GM12878 (cell line): Measurements from ENCODE around the gene DPF3. TPM values are rescaled to one million over a fixed set of nuclear protein-coding genes. Genes with fewer than 3 reads are reported as not detected.

Experiments
- ATAC-seq: fragments of 200-7000 bp; cut with Tn5 transposase; 3 replicates; pipeline ENCODE4 v1.9.1; 2020; ENCODE audit warnings: mild to moderate bottlenecking, moderate library complexity
- BruUV-seq: library from RNA; stranded (reverse); fragments of 400-500 nt; replicated peaks from 2 replicates; lab custom pipeline; 2021; lab: Mats Ljungman, UMichigan
- CTCF ChIA-PET: fragments of 300-600 bp; sonication (Branson Sonifier 250); formaldehyde crosslinking; extraction: SDS; loops from one replicate; lab custom pipeline; 2021; ENCODE audit warnings: inconsistent platforms; lab: Yijun Ruan, JAX
- POLR2A ChIA-PET: fragments of 350-600 bp; formaldehyde crosslinking; extraction: SDS; loops from one replicate; lab custom pipeline; 2021; ENCODE audit warnings: inconsistent platforms; lab: Charles Lee
- RAD21 ChIA-PET: fragments of 300-600 bp; sonication (Branson Sonifier 250); formaldehyde crosslinking; loops from one replicate; lab custom pipeline; 2023; ENCODE audit warnings: antibody characterized with exemption; ENCODE audit not compliant: unreplicated experiment; lab: Charles Lee
- SMC1A ChIA-PET: fragments of 300-600 bp; sonication (Branson Sonifier 250); formaldehyde crosslinking; loops from one replicate; lab custom pipeline; 2023; ENCODE audit not compliant: unreplicated experiment, uncharacterized antibody; lab: Charles Lee
- DNase-seq: peaks from one replicate; pipeline ENCODE4 v3.0.0-alpha.2; 2011; ENCODE audit warnings: low read depth, low spot score
- FAIRE-seq: peaks from 3 replicates; lab custom pipeline; 2011; peaks lifted over from hg19 to GRCh38; lab: Jason Lieb, UNC
- H2AFZ ChIP-seq: 2 replicates; pipeline ENCODE4 v1.6.0; 2011; ENCODE audit warnings: low read depth, low read length, control low read depth; ENCODE audit not compliant: control insufficient read depth
- H3K27ac ChIP-seq: 2 replicates; pipeline ENCODE4 v1.5.1; 2011; ENCODE audit warnings: control low read depth; ENCODE audit not compliant: control insufficient read depth, insufficient read depth
- H3K27me3 ChIP-seq, 2 experiments: replicated peaks in 1 of 2; 2 replicates each; pipeline versions ENCODE4 v1.6.0 to v1.6.1; 2011; ENCODE audit warnings: low read length in 1 of 2; ENCODE audit not compliant: control insufficient read depth in 2 of 2, insufficient read depth in 2 of 2
- H3K36me3 ChIP-seq, 2 experiments: 2 replicates each; pipeline ENCODE4 v1.5.1; 2011; ENCODE audit warnings: low read length in 1 of 2; ENCODE audit not compliant: control insufficient read depth in 2 of 2, insufficient read depth in 2 of 2
- H3K4me1 ChIP-seq: 2 replicates; pipeline ENCODE4 v1.6.1; 2011; ENCODE audit warnings: mild to moderate bottlenecking, low read length, moderate library complexity, mixed read lengths; ENCODE audit not compliant: control insufficient read depth, insufficient read depth
- H3K4me2 ChIP-seq: 2 replicates; pipeline ENCODE4 v1.6.0; 2011; ENCODE audit warnings: control low read depth; ENCODE audit not compliant: control insufficient read depth, insufficient read depth
- H3K4me3 ChIP-seq: fragments of 200-600 bp; sonication (generic); 2 replicates; pipeline ENCODE4 v1.5.1; 2016
- H3K79me2 ChIP-seq: 2 replicates; pipeline ENCODE4 v1.6.0; 2011; ENCODE audit warnings: low read length; ENCODE audit not compliant: control insufficient read depth, insufficient read depth
- H3K9ac ChIP-seq: 2 replicates; pipeline ENCODE4 v1.8.0; 2011; ENCODE audit warnings: low read length, control low read depth, mixed read lengths; ENCODE audit not compliant: control insufficient read depth, insufficient read depth
- H3K9me3 ChIP-seq: replicated peaks from 3 replicates; pipeline ENCODE4 v1.5.1; 2011; ENCODE audit warnings: mild to moderate bottlenecking, low read length; ENCODE audit not compliant: control insufficient read depth, insufficient read depth
- H4K20me1 ChIP-seq: 2 replicates; pipeline ENCODE4 v1.6.0; 2011; ENCODE audit not compliant: control insufficient read depth, insufficient read depth
- CHD4 ChIP-seq: fragments of 200-600 bp; sonication (generic); IDR thresholded peaks from 2 replicates; pipeline ENCODE4 v1.6.1; 2016; ENCODE audit warnings: mild to moderate bottlenecking
- CREM ChIP-seq: IDR thresholded peaks from 2 replicates; pipeline ENCODE4 v1.6.1; 2014; ENCODE audit warnings: antibody characterized with exemption, low read depth
- FOXK2 ChIP-seq: fragments of 450-650 bp; IDR thresholded peaks from 2 replicates; pipeline ENCODE4 v1.6.1; 2017; ENCODE audit warnings: mild to moderate bottlenecking, moderate library complexity
- NBN ChIP-seq: fragments of 450-650 bp; IDR thresholded peaks from 2 replicates; pipeline ENCODE4 v1.6.1; 2016
- NFYA ChIP-seq: IDR thresholded peaks from 2 replicates; pipeline ENCODE4 v1.6.1; 2011; ENCODE audit warnings: low read depth, mild to moderate bottlenecking, low read length, improper control_type of control experiment, borderline replicate concordance
- NR2C2 ChIP-seq: IDR thresholded peaks from 2 replicates; pipeline ENCODE4 v1.6.1; 2011; ENCODE audit warnings: borderline replicate concordance, low read depth; ENCODE audit not compliant: control insufficient read depth, insufficient read length
- SIN3A ChIP-seq: IDR thresholded peaks from 2 replicates; pipeline ENCODE4 v1.6.1; 2012; ENCODE audit warnings: low read depth, low read length, improper control_type of control experiment
- WGBS: methylation state at CpG from one replicate; pipeline ENCODE4 v1.1.6; 2016; ENCODE audit warnings: low lambda C conversion rate; ENCODE audit not compliant: insufficient replicate concordance, insufficient coverage; ENCODE audit errors: missing lambda C conversion rate; 5-methylcytosine and 5-hydroxymethylcytosine counted together
- in situ Hi-C: fragments of 300-500 bp; cut with MboI; formaldehyde crosslinking; loops from 9 replicates; pipeline ENCODE4 v1.14.3; 2018; ENCODE audit warnings: mixed read lengths
- intact Hi-C: fragments of 100-400 bp; cut with micrococcal nuclease; formaldehyde crosslinking; loops from one replicate; pipeline ENCODE4 v1.14.2; 2022; ENCODE audit not compliant: unreplicated experiment
- polyA plus RNA-seq, 11 experiments: library from polyadenylated mRNA; depleted of rRNA in 4 of 11; unstranded in 6 of 11; stranded (reverse) in 5 of 11; fragments of >200 nt; fragmentation: Nextera tagmentation in 4 of 11; fragmentation: Illumina TruSeq in 1 of 11; extraction: Ambion mirVana in 4 of 11; extraction: Trizol in 1 of 11; gene quantifications; 1 replicate in 1 of 11; 2 replicates in 10 of 11; pipeline versions ENCODE4 v1.2.1 to v1.2.3, GENCODE V29; 2011 to 2016; ENCODE audit warnings: inconsistent platforms in 2 of 11, missing spikeins in 2 of 11, low read depth in 1 of 11
- total RNA-seq, 4 experiments: library from RNA; depleted of rRNA in 3 of 4; stranded (reverse); fragments of >200 nt in 3 of 4; fragmentation: Illumina TruSeq in 1 of 4; extraction: Trizol in 1 of 4; gene quantifications; 2 replicates each; pipeline versions ENCODE4 v1.2.1 to v1.2.3, GENCODE V29; 2013 to 2021
- TF ChIP-seq, protein P1 (sequence below): fragments of 450-650 bp; formaldehyde crosslinking; IDR thresholded peaks from 2 replicates; pipeline ENCODE4 v1.5.0; 2022; ENCODE audit warnings: mild to moderate bottlenecking, missing genetic modification characterization
- TF ChIP-seq, protein P2 (sequence below): IDR thresholded peaks from 2 replicates; pipeline ENCODE4 v1.6.1; 2012; ENCODE audit warnings: mild to moderate bottlenecking, low read depth, low read length
- TF ChIP-seq, protein P3 (sequence below): fragments of 450-650 bp; IDR thresholded peaks from 2 replicates; pipeline ENCODE4 v1.6.1; 2017; ENCODE audit warnings: mild to moderate bottlenecking, moderate library complexity

Gene DPF3
- total and polyA plus RNA-seq, 10 of the 15 experiments (the other 5 are each of a cell fraction or from before 2014, with no cell fraction given), result 0.69 to 8.0 (median 2.2) TPM

DNA sequence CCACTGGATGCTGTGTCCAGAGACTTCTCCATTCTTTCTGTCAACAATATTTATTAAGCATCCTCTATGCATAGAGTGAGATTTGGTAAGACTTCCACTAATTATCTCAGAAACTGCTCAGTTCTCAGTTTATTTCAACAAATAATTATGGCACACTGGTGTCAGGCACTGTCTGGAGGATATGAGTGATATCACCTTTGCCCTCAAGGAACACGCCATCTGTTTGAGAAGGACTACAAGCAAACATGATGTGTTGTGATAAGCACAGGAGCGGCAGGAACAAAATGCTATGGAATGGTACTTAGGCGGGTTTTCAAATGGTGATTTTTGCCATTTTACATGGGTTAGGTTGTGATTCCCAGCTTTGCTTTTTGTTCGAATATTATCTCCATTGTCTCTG is 229.2 kb downstream of the DPF3 start:
- FAIRE-seq, result no peak
- H4K20me1 ChIP-seq, result no peaks in the 10 kb centered on the region
- H3K36me3 ChIP-seq, result no peaks in the 10 kb centered on the region
- WGBS, result over 99% methylated on average over 4 of the region's 4 CpGs
- no peak overlapping the region for H3K4me2 ChIP-seq
- intact Hi-C loops (no loop called here), in situ Hi-C loops (no loop called here)
- RAD21 ChIA-PET, result no interaction called here
- no peak overlapping the region for H3K27ac ChIP-seq
- BruUV-seq, result no TSS peak
- no peak for ATAC-seq
- POLR2A ChIA-PET, result interaction anchor here (0.5 kb wide), 1 partner anchor 105 kb away, joined by 4 read pairs; no protein-coding TSS in a partner anchor
- H3K79me2 ChIP-seq, result no peaks in the 10 kb centered on the region
- no peak for DNase-seq
- no peak overlapping the region for H3K4me3 ChIP-seq
- SMC1A ChIA-PET, result interaction anchor here (1.0 to 1.7 kb wide), 5 partner anchors 9 to 229 kb away, joined by 3 to 6 read pairs (median 3); partner anchors contain the start of gene DPF3
- no peaks in the 10 kb centered on the region; the same call in 2 of the 3 replicates for H3K9me3 ChIP-seq
- no peaks in the 10 kb centered on the region; the same call in 1 of the 2 replicates for H3K4me1 ChIP-seq
- CTCF ChIA-PET, result no interaction called here
- no peak overlapping the region for H2AFZ ChIP-seq
- H3K27me3 ChIP-seq, result no peaks in the 10 kb centered on the region
- H3K9ac ChIP-seq, result no peak overlapping the region
- no peak for TF ChIP-seq NFYA
- no peak for TF ChIP-seq NBN
- TF ChIP-seq, protein P1, sequence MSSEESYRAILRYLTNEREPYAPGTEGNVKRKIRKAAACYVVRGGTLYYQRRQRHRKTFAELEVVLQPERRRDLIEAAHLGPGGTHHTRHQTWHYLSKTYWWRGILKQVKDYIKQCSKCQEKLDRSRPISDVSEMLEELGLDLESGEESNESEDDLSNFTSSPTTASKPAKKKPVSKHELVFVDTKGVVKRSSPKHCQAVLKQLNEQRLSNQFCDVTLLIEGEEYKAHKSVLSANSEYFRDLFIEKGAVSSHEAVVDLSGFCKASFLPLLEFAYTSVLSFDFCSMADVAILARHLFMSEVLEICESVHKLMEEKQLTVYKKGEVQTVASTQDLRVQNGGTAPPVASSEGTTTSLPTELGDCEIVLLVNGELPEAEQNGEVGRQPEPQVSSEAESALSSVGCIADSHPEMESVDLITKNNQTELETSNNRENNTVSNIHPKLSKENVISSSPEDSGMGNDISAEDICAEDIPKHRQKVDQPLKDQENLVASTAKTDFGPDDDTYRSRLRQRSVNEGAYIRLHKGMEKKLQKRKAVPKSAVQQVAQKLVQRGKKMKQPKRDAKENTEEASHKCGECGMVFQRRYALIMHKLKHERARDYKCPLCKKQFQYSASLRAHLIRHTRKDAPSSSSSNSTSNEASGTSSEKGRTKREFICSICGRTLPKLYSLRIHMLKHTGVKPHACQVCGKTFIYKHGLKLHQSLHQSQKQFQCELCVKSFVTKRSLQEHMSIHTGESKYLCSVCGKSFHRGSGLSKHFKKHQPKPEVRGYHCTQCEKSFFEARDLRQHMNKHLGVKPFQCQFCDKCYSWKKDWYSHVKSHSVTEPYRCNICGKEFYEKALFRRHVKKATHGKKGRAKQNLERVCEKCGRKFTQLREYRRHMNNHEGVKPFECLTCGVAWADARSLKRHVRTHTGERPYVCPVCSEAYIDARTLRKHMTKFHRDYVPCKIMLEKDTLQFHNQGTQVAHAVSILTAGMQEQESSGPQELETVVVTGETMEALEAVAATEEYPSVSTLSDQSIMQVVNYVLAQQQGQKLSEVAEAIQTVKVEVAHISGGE (CRISPR knock-in tag), result no peak
- TF ChIP-seq CHD4, result no peak
- TF ChIP-seq CREM, result no peak
- TF ChIP-seq, protein P2, sequence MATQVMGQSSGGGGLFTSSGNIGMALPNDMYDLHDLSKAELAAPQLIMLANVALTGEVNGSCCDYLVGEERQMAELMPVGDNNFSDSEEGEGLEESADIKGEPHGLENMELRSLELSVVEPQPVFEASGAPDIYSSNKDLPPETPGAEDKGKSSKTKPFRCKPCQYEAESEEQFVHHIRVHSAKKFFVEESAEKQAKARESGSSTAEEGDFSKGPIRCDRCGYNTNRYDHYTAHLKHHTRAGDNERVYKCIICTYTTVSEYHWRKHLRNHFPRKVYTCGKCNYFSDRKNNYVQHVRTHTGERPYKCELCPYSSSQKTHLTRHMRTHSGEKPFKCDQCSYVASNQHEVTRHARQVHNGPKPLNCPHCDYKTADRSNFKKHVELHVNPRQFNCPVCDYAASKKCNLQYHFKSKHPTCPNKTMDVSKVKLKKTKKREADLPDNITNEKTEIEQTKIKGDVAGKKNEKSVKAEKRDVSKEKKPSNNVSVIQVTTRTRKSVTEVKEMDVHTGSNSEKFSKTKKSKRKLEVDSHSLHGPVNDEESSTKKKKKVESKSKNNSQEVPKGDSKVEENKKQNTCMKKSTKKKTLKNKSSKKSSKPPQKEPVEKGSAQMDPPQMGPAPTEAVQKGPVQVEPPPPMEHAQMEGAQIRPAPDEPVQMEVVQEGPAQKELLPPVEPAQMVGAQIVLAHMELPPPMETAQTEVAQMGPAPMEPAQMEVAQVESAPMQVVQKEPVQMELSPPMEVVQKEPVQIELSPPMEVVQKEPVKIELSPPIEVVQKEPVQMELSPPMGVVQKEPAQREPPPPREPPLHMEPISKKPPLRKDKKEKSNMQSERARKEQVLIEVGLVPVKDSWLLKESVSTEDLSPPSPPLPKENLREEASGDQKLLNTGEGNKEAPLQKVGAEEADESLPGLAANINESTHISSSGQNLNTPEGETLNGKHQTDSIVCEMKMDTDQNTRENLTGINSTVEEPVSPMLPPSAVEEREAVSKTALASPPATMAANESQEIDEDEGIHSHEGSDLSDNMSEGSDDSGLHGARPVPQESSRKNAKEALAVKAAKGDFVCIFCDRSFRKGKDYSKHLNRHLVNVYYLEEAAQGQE, result no peak
- TF ChIP-seq, protein P3, sequence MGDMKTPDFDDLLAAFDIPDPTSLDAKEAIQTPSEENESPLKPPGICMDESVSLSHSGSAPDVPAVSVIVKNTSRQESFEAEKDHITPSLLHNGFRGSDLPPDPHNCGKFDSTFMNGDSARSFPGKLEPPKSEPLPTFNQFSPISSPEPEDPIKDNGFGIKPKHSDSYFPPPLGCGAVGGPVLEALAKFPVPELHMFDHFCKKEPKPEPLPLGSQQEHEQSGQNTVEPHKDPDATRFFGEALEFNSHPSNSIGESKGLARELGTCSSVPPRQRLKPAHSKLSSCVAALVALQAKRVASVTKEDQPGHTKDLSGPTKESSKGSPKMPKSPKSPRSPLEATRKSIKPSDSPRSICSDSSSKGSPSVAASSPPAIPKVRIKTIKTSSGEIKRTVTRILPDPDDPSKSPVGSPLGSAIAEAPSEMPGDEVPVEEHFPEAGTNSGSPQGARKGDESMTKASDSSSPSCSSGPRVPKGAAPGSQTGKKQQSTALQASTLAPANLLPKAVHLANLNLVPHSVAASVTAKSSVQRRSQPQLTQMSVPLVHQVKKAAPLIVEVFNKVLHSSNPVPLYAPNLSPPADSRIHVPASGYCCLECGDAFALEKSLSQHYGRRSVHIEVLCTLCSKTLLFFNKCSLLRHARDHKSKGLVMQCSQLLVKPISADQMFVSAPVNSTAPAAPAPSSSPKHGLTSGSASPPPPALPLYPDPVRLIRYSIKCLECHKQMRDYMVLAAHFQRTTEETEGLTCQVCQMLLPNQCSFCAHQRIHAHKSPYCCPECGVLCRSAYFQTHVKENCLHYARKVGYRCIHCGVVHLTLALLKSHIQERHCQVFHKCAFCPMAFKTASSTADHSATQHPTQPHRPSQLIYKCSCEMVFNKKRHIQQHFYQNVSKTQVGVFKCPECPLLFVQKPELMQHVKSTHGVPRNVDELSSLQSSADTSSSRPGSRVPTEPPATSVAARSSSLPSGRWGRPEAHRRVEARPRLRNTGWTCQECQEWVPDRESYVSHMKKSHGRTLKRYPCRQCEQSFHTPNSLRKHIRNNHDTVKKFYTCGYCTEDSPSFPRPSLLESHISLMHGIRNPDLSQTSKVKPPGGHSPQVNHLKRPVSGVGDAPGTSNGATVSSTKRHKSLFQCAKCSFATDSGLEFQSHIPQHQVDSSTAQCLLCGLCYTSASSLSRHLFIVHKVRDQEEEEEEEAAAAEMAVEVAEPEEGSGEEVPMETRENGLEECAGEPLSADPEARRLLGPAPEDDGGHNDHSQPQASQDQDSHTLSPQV, result no peak
- TF ChIP-seq NR2C2, result no peak
- TF ChIP-seq FOXK2, result no peak
- no peak for TF ChIP-seq SIN3A
